Esophagus squamous epithelium (tissue), 5 donors: Measurements from ENCODE around the gene TCF4. TPM values are rescaled to one million over a fixed set of nuclear protein-coding genes. Genes with fewer than 3 reads are reported as not detected.

Experiments
- DNase-seq: peaks from one replicate; lab custom pipeline; 2025; lab: John Stamatoyannopoulos, UW
- H3K27ac ChIP-seq, 4 donors: fragments of 200-600 bp; sonication (generic); one replicate each; pipeline ENCODE4 v1.5.1; 2016 to 2019; ENCODE audit warnings: mild to moderate bottlenecking in 1 of 4
- H3K27me3 ChIP-seq, 4 donors: fragments of 200-600 bp; sonication (generic); 1 replicate in 3 of 4; 2 replicates in 1 of 4; pipeline versions ENCODE4 v1.5.1 to v1.6.0; 2017 to 2021; ENCODE audit warnings: antibody characterized with exemption in 1 of 4
- H3K36me3 ChIP-seq, 3 donors: fragments of 200-600 bp; sonication (generic); one replicate each; pipeline ENCODE4 v1.5.1; 2016 to 2019
- H3K4me1 ChIP-seq, 3 donors: fragments of 200-600 bp; sonication (generic); one replicate each; pipeline ENCODE4 v1.5.1; 2017 to 2019
- H3K4me3 ChIP-seq, 4 donors: fragments of 200-600 bp; sonication (generic); 1 replicate in 3 of 4; 2 replicates in 1 of 4; pipeline ENCODE4 v1.5.1; 2016 to 2019; ENCODE audit warnings: mild to moderate bottlenecking in 2 of 4, moderate library complexity in 1 of 4
- H3K9me3 ChIP-seq, 3 donors: fragments of 200-600 bp; sonication (generic); one replicate each; pipeline ENCODE4 v1.5.1; 2016 to 2019
- CTCF ChIP-seq, 6 experiments: fragments of 450-650 bp in 4 of 6; fragments of 200-600 bp in 2 of 6; sonication (generic) in 2 of 6; IDR thresholded peaks; one replicate each; pipeline ENCODE4 v1.5.1; 2016 to 2019; ENCODE audit warnings: antibody characterized with exemption in 6 of 6, mild to moderate bottlenecking in 4 of 6, moderate library complexity in 4 of 6
- POLR2A ChIP-seq, 4 donors: fragments of 450-650 bp; IDR thresholded peaks; one replicate each; pipeline ENCODE4 v1.6.1; 2017; ENCODE audit warnings: antibody characterized with exemption in 4 of 4, mild to moderate bottlenecking in 4 of 4, moderate library complexity in 3 of 4
- WGBS, 2 donors: methylation state at CpG; one replicate each; pipeline ENCODE4 v1.1.5; 2018; 5-methylcytosine and 5-hydroxymethylcytosine counted together
- intact Hi-C: fragments of 100-400 bp; cut with DNase I; formaldehyde crosslinking; loops from one replicate; pipeline ENCODE4 v1.15.0; 2022
- total RNA-seq, 4 donors: library from RNA; depleted of rRNA; stranded (reverse); fragments of >200 nt; gene quantifications; one replicate each; pipeline ENCODE4 v1.1.0, GENCODE V29; 2016
- donor health status: DM: yes; HTN: yes; CAD: no.

The TCF4 gene
- total RNA-seq, 4 donors from 2014 or later, result 19.0 to 79.7 (median 26.0) TPM

GRCh38 chr18:55287149-55287806 lies 300.7 kb downstream of the TCF4 start:
- DNase-seq, result no peak
- H3K4me3 ChIP-seq, result no peak overlapping the region
- no peak overlapping the region for H3K27ac ChIP-seq
- WGBS, 2 donors, result 42 to 65% methylated on average over 11 of the region's 11 CpGs
- no peak for TF ChIP-seq CTCF (IDR thresholded peaks at IDR 0.05)
- no peak for TF ChIP-seq POLR2A (IDR thresholded peaks at IDR 0.05)
- intact Hi-C loops, result no loop called here
- H3K27me3 ChIP-seq, result no peaks in the 10 kb centered on the region
- H3K4me1 ChIP-seq, result peaks cover 0 to 27% (median 3%) of the 10 kb centered on the region in 3 donors
- no peaks in the 10 kb centered on the region for H3K36me3 ChIP-seq
- H3K9me3 ChIP-seq, result no peaks in the 10 kb centered on the region

- Histone ChIP-seq H3K27ac (no peak overlapping the region), H3K36me3 (no peaks in the 10 kb centered on the region), H3K27me3 (no peaks in the 10 kb centered on the region), H3K9me3 (no peaks in the 10 kb centered on the region), H3K4me1 (peaks cover 0 to 27% (median 3%) of the 10 kb centered on the region in 3 donors), H3K4me3 (no peak overlapping the region)
- no peak for DNase-seq
- TF ChIP-seq POLR2A (IDR thresholded peaks at IDR 0.05) (no peak), CTCF (IDR thresholded peaks at IDR 0.05) (no peak)
- WGBS, 2 donors, result 71 to 77% methylated on average over 6 of the region's 6 CpGs
- intact Hi-C loops, result no loop called here
Measured at GRCh38 chr18:55286257-55286825, 301.7 kb downstream of the TCF4 start.

GRCh38 chr18:55284614-55285013 lies 303.4 kb downstream of the TCF4 start:
- H3K4me3 ChIP-seq, result no peak overlapping the region
- no peaks in the 10 kb centered on the region for H3K27me3 ChIP-seq
- H3K4me1 ChIP-seq, result peaks cover 0 to 24% (median 3%) of the 10 kb centered on the region in 3 donors
- TF ChIP-seq POLR2A (IDR thresholded peaks at IDR 0.05), result no peak
- TF ChIP-seq CTCF (IDR thresholded peaks at IDR 0.05), result no peak
- WGBS, 2 donors, result 61 to 81% methylated on average over 2 of the region's 2 CpGs
- H3K27ac ChIP-seq, result no peak overlapping the region
- intact Hi-C loops, result no loop called here
- no peaks in the 10 kb centered on the region for H3K36me3 ChIP-seq
- no peak for DNase-seq
- no peaks in the 10 kb centered on the region for H3K9me3 ChIP-seq

DNA sequence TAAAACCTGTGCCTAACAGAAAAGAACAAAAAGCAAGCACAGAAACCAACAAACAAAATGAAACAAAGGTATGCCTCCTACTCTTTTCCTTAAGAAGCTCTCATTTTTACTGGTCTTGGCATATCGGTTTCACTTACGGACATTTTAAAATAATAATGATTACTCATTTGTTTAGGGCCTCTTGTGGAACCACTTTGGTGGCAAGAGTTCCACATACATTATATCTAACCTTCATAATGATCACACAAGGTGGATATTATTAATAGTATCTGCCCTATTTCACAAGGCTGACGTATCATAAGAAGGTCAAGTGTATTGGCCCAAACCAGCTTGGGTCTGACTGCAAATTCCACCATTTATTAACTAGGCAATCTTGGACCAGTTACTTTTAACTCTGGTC lies 304.7 kb downstream of the TCF4 start:
- peaks cover 0 to 22% (median 3%) of the 10 kb centered on the region in 3 donors for H3K4me1 ChIP-seq
- intact Hi-C loops, result no loop called here
- H3K27me3 ChIP-seq, result no peaks in the 10 kb centered on the region
- no peak overlapping the region for H3K4me3 ChIP-seq
- no peaks in the 10 kb centered on the region for H3K9me3 ChIP-seq
- 86 to 92% methylated on average over 3 of the region's 3 CpGs for WGBS, 2 donors
- TF ChIP-seq CTCF (IDR thresholded peaks at IDR 0.05) (no peak), POLR2A (IDR thresholded peaks at IDR 0.05) (no peak)
- no peak overlapping the region for H3K27ac ChIP-seq
- DNase-seq, result no peak
- H3K36me3 ChIP-seq, result peaks cover 0 to 6% (median 0%) of the 10 kb centered on the region in 3 donors

GRCh38 chr18:55280503-55280902 lies 307.5 kb downstream of the TCF4 start:
- intact Hi-C loops, result no loop called here
- Histone ChIP-seq H3K27ac (no peak overlapping the region), H3K9me3 (no peaks in the 10 kb centered on the region)

More at GRCh38 chr18:55280503-55280902, 307.5 kb downstream of the TCF4 start:
- Histone ChIP-seq H3K27me3 (no peaks in the 10 kb centered on the region), H3K36me3 (peaks cover 0 to 18% (median 0%) of the 10 kb centered on the region in 3 donors), H3K4me3 (no peak overlapping the region), H3K4me1 (peaks cover 0 to 8% (median 0%) of the 10 kb centered on the region in 3 donors)
- WGBS, 2 donors, result 50 to 65% methylated on average over 2 of the region's 2 CpGs
- no peak for DNase-seq
- TF ChIP-seq CTCF (IDR thresholded peaks at IDR 0.05), result no peak
- no peak for TF ChIP-seq POLR2A (IDR thresholded peaks at IDR 0.05)
